K562 (cell line): ENCODE data around the gene BHLHE40. TPM values are rescaled to one million over a fixed set of nuclear protein-coding genes. Genes with fewer than 3 reads are reported as not detected.

Experiments used
- CBFA2T3 ChIP-seq: fragments of 450-650 bp; IDR thresholded peaks from 2 replicates; pipeline ENCODE4 v1.6.1; 2017
- JUNB ChIP-seq: fragments of 450-650 bp; formaldehyde crosslinking; conservative IDR thresholded peaks from 2 replicates; pipeline ENCODE4 v1.4.0; 2020; ENCODE audit warnings: mild to moderate bottlenecking
- NFRKB ChIP-seq: fragments of 450-650 bp; IDR thresholded peaks from 2 replicates; pipeline ENCODE4 v1.6.1; 2016; ENCODE audit warnings: low read depth
- POLR2B ChIP-seq: fragments of 450-650 bp; IDR thresholded peaks from 2 replicates; pipeline ENCODE4 v1.6.1; 2018; ENCODE audit warnings: low read depth; ENCODE audit not compliant: partially characterized antibody
- PTTG1 ChIP-seq: fragments of 450-650 bp; IDR thresholded peaks from 2 replicates; pipeline ENCODE4 v1.6.1; 2016; ENCODE audit warnings: low read depth, mild to moderate bottlenecking, missing genetic modification characterization, missing compliant biosample characterization
- ZNF384 ChIP-seq: IDR thresholded peaks from 2 replicates; pipeline ENCODE4 v1.6.1; 2012; ENCODE audit warnings: low read depth, low read length, improper control_type of control experiment
- ZNF586 ChIP-seq: fragments of 450-650 bp; formaldehyde crosslinking; conservative IDR thresholded peaks from 2 replicates; pipeline ENCODE4 v1.4.0; 2020; ENCODE audit warnings: mild to moderate bottlenecking, moderate library complexity
- polyA plus RNA-seq, 8 experiments: library from polyadenylated mRNA; depleted of rRNA in 4 of 8; stranded (reverse) in 5 of 8; unstranded in 3 of 8; fragments of >200 nt; fragmentation: Nextera tagmentation in 2 of 8; fragmentation: Illumina TruSeq in 1 of 8; extraction: Ambion mirVana in 2 of 8; extraction: Trizol in 1 of 8; gene quantifications; 2 replicates each; pipeline versions ENCODE4 v1.2.1 to v1.2.3, GENCODE V29; 2011 to 2014; ENCODE audit warnings: inconsistent platforms in 1 of 8, missing spikeins in 1 of 8
- total RNA-seq, 7 experiments: library from RNA; depleted of rRNA in 6 of 7; stranded (reverse); fragments of >200 nt in 6 of 7; fragmentation: Illumina TruSeq in 2 of 7; extraction: Trizol in 2 of 7; gene quantifications; 2 replicates each; pipeline versions ENCODE4 v1.2.1 to v1.2.3, GENCODE V29; 2011 to 2021; ENCODE audit warnings: low replicate concordance in 1 of 7
- TF ChIP-seq, protein P1 (sequence below), 2 experiments: fragments of 450-650 bp; formaldehyde crosslinking in 1 of 2; IDR thresholded peaks; 2 replicates each; pipeline versions ENCODE4 v1.4.0 to v1.6.1; 2014 to 2020; ENCODE audit warnings: mild to moderate bottlenecking in 2 of 2, borderline replicate concordance in 1 of 2, low read depth in 1 of 2
- TF ChIP-seq, protein P2 (sequence below): sonication (generic); formaldehyde crosslinking; IDR thresholded peaks from 2 replicates; pipeline ENCODE4 v1.8.0; 2022; ENCODE audit warnings: missing genetic modification reagents, mild to moderate bottlenecking, moderate library complexity, borderline replicate concordance
- TF ChIP-seq, protein P3 (sequence below): fragments of 450-650 bp; formaldehyde crosslinking; IDR thresholded peaks from 2 replicates; pipeline ENCODE4 v1.4.0; 2022; ENCODE audit warnings: missing genetic modification characterization
- TF ChIP-seq, protein P4 (sequence below), 3 experiments: fragments of 200-800 bp in 1 of 3; fragments of 250-450 bp in 1 of 3; fragments of 450-650 bp in 1 of 3; sonication (Bioruptor Pico) in 1 of 3; sonication (Bioruptor generic) in 1 of 3; formaldehyde crosslinking in 1 of 3; IDR thresholded peaks; 2 replicates each; pipeline versions ENCODE4 v1.6.1 to v1.8.0; 2016 to 2022; ENCODE audit warnings: mild to moderate bottlenecking in 2 of 3, missing genetic modification characterization in 2 of 3, missing compliant biosample characterization in 1 of 3, moderate library complexity in 1 of 3

BHLHE40 gene
- total and polyA plus RNA-seq, 9 of the 15 experiments (the other 6 are each of a cell fraction or from before 2014, with no cell fraction given) = 12.0 to 83.9 (median 31.4) TPM

GRCh38 chr3:4988983-4989834 is 10.0 kb downstream of the BHLHE40 start (continued):
- TF ChIP-seq, protein P1, sequence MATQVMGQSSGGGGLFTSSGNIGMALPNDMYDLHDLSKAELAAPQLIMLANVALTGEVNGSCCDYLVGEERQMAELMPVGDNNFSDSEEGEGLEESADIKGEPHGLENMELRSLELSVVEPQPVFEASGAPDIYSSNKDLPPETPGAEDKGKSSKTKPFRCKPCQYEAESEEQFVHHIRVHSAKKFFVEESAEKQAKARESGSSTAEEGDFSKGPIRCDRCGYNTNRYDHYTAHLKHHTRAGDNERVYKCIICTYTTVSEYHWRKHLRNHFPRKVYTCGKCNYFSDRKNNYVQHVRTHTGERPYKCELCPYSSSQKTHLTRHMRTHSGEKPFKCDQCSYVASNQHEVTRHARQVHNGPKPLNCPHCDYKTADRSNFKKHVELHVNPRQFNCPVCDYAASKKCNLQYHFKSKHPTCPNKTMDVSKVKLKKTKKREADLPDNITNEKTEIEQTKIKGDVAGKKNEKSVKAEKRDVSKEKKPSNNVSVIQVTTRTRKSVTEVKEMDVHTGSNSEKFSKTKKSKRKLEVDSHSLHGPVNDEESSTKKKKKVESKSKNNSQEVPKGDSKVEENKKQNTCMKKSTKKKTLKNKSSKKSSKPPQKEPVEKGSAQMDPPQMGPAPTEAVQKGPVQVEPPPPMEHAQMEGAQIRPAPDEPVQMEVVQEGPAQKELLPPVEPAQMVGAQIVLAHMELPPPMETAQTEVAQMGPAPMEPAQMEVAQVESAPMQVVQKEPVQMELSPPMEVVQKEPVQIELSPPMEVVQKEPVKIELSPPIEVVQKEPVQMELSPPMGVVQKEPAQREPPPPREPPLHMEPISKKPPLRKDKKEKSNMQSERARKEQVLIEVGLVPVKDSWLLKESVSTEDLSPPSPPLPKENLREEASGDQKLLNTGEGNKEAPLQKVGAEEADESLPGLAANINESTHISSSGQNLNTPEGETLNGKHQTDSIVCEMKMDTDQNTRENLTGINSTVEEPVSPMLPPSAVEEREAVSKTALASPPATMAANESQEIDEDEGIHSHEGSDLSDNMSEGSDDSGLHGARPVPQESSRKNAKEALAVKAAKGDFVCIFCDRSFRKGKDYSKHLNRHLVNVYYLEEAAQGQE (IDR thresholded peaks at IDR 0.05; ENCODE audit: borderline replicate concordance) = no peak
- TF ChIP-seq, protein P1 (CRISPR knock-in tag; IDR thresholded peaks at IDR 0.05; ENCODE audit: low read depth) = no peak
- TF ChIP-seq NFRKB = peak; percentile 85
- TF ChIP-seq PTTG1 = peak; percentile 62; the same call in 1 of the 2 replicates
- 0 out of 2 replicates have a peak, but pooled peaks have one; percentile 16 for TF ChIP-seq JUNB (CRISPR knock-in tag)
- TF ChIP-seq, protein P2, sequence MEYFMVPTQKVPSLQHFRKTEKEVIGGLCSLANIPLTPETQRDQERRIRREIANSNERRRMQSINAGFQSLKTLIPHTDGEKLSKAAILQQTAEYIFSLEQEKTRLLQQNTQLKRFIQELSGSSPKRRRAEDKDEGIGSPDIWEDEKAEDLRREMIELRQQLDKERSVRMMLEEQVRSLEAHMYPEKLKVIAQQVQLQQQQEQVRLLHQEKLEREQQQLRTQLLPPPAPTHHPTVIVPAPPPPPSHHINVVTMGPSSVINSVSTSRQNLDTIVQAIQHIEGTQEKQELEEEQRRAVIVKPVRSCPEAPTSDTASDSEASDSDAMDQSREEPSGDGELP = peak; percentile 88
- TF ChIP-seq POLR2B = peak; percentile 26
- peak; percentile 79 for TF ChIP-seq CBFA2T3
- 0 out of 2 replicates have a peak, but pooled peaks have one; percentile 16 for TF ChIP-seq ZNF384
- TF ChIP-seq, protein P3, sequence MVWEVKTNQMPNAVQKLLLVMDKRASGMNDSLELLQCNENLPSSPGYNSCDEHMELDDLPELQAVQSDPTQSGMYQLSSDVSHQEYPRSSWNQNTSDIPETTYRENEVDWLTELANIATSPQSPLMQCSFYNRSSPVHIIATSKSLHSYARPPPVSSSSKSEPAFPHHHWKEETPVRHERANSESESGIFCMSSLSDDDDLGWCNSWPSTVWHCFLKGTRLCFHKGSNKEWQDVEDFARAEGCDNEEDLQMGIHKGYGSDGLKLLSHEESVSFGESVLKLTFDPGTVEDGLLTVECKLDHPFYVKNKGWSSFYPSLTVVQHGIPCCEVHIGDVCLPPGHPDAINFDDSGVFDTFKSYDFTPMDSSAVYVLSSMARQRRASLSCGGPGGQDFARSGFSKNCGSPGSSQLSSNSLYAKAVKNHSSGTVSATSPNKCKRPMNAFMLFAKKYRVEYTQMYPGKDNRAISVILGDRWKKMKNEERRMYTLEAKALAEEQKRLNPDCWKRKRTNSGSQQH (CRISPR knock-in tag) = peak; percentile 59; the same call in 1 of the 2 replicates
- TF ChIP-seq, protein P4, sequence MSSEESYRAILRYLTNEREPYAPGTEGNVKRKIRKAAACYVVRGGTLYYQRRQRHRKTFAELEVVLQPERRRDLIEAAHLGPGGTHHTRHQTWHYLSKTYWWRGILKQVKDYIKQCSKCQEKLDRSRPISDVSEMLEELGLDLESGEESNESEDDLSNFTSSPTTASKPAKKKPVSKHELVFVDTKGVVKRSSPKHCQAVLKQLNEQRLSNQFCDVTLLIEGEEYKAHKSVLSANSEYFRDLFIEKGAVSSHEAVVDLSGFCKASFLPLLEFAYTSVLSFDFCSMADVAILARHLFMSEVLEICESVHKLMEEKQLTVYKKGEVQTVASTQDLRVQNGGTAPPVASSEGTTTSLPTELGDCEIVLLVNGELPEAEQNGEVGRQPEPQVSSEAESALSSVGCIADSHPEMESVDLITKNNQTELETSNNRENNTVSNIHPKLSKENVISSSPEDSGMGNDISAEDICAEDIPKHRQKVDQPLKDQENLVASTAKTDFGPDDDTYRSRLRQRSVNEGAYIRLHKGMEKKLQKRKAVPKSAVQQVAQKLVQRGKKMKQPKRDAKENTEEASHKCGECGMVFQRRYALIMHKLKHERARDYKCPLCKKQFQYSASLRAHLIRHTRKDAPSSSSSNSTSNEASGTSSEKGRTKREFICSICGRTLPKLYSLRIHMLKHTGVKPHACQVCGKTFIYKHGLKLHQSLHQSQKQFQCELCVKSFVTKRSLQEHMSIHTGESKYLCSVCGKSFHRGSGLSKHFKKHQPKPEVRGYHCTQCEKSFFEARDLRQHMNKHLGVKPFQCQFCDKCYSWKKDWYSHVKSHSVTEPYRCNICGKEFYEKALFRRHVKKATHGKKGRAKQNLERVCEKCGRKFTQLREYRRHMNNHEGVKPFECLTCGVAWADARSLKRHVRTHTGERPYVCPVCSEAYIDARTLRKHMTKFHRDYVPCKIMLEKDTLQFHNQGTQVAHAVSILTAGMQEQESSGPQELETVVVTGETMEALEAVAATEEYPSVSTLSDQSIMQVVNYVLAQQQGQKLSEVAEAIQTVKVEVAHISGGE (CRISPR knock-in tag; IDR thresholded peaks at IDR 0.05) = peak in 1 of 3 experiments; percentile 16; a peak in 1 of 6 replicates
- 0 out of 2 replicates have a peak, but pooled peaks have one; percentile 14 for TF ChIP-seq ZNF586 (CRISPR knock-in tag)
